ENCODE measurements around the gene SORCS2.

SORCS2 gene

DNA sequence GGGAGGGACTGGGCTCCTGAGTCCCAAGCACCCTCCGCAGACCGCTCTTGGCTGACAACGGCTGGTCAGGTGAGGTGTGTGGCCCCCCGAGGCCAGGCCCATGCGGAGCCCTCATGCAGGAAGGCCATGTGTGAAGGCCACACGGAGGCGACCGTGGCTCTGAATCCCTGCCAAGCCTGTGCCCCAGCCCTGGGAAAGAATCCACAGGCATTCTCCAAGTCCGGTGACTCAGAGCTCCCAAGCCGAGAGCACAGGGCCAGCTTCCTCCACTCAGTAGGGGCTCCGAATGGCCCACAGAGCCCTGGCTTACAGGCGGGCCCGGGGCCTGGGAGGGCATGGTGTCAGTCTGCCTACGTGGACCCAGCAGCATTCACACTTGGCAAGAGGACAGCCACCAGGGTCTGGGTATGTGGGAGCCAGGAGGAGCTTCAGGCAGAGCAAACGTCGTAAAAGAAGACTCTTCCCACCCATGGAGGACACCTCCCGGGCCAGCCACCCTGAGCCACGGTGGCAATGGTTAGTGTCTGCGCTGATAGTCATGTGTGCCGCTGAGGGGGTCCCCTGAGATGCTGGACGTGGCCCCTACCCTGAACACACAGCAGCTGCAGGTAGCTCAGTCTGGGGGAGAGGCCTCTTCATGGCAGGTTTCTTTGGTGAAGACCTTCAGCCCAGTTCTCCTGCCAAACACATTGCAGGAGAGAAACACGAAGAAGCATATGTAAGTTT is 136.7 kb downstream of the SORCS2 start:
- DNase-seq = no peak

DNA sequence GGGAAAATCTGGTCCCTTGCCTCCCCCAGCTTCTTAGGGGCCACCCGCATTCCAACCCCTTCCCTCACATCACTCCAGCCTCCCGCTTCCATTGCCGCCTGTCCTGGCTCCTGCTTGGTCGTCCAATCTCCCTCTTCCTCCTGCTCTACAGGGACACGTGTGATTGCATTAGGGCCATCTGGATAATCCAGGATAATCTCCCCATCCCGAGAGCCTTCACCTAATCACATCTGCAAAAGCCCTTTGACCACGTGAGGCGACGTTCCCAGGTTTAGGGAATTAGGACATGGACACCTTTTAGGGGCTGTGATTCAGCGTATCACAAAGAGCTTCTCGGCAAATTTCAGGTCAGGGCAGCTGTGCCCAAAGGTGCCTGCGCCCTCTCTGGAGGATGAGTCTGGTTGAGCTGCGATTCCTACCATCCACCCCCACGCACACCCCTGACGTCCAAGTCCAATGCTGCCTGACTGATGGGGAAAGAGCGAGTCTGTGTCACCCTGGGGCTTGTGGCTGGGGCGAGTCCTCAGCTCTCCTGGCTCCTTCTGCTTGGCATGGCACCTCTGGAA is 137.8 kb downstream of the SORCS2 start:
- DNase-seq = no peak

DNA sequence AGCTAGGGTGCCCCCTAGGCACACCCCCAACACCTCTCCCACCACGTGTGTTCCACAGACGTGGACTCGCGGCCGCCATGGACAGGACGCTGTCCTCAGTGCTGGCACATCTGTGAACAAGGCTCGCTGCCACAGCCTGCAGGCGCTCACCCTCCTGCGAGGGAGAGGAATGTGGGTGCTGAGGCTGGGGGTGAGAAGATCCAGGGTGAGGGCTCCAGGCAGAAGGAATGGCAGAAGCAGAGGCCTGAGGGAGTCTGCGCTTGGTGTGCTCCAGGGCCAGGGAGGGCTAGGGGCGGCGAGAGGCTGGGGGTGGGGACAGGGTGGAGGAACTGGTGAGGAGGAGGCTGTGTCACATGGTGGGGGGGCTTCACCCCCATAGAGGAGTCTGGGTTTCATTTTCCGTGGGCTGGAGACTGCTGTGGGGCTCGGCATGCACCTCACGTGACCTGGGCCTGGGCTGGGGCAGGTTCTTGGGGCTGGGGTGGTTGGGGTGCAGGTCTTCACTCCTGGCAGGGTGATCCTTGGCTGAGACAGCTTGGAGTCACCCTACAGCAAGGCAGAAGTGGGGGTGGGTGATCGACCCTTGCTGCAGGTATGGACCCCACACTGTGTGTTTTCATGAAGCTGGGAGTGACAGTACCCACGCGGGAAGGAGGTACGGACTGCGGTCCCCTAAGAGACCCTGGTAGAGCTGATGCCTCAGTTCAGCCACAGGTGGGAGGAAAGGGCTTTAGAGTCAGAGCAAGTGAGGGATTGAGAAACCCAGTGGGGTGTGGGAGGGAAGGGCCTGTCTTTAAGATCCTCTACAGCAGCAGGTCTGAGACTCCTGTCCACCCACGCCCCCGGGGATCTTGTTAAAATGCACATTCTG is 138.7 kb downstream of the SORCS2 start:
- DNase-seq = no peak

DNA sequence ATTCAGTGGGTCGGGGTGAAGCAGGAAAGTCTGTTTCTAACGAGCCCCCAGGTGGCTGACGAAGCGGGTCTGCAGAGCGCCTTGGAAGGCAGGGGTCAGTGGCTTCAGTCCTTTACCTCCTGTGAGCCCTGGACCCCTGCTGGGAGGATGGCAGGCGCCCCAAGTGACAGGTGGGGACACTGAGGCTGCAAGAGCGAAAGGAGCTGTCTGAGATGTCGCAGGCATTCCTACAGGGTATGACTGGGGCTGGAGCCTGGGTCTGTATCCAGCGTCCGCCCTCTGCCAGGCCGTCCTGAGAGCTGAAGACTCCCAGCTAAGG is 139.3 kb downstream of the SORCS2 start:
- no peak for DNase-seq

DNA sequence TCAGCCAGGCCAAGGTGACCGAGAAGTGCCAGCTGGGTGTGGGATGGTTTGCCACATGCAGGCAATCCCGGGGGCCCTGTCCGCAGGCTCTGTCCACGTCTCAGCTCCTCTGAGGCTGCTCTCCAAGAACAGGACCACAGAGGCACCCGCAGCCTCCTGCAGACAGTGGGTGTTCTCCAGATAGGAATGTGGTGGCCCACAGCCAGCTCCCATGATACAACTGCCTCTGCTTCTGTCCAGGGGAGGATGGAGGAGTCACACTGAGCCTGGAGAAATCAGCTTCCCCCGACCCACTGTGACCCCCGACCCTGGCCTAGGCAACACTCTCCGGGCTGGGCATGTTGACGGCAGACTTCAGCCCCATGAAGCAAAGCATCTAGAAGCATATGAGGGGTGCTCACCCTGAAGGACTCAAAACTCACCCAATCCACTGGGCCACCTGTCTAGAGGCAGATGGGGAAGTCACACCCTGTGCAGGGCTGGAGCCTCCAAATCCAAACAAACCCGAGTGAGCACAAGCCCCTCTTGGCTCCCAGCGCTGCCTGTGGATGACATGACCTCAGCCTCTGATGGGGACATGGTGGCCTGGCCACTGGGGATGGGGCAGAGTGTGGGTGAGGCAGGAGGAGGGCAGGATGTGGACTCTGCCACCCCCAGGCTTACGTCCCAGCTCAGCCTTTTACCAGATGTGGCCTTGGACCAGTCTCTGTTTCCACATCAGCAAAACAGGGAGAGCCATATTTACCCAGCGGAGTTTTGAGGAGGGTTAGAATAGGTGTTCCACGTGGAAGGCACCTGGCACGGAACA is 140.1 kb downstream of the SORCS2 start:
- DNase-seq = no peak

DNA sequence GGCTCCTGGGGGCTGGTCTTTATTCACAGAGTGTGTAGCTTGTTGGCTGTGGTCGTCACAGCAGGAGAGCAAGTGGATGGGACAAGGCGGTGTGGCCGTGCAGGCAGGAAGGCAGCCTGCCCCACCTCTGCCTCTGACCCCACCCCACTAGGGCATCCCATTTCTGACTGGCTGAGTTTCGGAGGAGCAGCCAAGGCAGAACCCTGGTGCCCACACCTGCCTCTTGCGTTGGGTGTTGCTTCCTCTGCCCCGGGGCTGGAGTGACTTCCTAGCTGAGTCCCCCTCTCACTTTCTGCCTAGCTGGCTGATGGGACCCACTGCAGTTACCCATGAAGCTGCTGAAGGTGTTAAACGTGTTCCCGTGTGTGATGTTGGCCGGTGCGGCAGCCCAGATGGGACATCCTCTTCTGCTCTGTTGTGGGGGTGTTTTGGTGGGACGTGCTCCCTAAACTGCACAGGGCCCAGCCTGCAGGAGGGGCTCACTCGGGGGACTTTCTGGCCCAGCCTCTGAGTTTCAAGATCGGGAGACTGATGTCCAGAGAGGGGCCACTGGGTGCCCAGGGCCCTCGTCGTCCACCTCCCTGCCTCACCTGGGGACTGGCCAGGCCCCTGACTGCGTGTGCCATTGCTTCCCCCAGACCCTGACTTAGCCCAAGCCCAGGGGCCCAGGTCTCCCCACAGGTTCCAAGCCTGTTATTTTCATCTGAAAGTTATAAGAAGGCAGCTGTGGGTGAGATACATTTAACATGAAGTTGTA is 140.9 kb downstream of the SORCS2 start:
- DNase-seq = no peak

DNA sequence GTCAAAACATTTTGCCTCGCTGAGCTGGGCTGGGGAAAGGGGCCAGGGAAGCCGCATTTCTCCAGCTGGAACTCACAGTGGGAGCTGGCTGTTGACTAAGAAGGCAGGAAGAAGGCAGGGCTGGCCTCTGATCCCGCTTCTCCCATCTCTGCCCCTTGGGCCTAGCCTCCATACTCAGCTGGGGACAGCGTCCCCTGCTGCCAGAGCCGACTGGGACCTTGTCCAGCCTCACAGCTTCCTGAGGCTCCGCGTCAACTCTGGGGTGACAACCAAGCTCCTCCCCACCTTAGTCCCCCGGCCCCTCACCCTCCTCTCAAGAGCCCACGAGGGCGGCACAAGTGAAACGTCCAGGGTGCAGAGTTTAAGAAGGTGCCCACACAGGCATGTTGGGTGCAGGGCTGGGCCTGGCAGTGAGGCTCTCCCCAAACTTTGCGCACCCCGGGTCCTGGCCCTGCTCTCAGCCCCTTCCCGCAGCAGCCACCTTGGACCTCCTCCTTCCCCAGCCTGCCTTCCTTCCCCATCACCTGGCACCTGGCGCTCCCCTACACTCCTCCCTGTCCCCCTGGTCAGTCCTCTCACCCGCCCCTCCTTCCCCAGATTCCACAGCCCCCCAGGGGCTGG is 141.6 kb downstream of the SORCS2 start:
- no peak for DNase-seq

DNA sequence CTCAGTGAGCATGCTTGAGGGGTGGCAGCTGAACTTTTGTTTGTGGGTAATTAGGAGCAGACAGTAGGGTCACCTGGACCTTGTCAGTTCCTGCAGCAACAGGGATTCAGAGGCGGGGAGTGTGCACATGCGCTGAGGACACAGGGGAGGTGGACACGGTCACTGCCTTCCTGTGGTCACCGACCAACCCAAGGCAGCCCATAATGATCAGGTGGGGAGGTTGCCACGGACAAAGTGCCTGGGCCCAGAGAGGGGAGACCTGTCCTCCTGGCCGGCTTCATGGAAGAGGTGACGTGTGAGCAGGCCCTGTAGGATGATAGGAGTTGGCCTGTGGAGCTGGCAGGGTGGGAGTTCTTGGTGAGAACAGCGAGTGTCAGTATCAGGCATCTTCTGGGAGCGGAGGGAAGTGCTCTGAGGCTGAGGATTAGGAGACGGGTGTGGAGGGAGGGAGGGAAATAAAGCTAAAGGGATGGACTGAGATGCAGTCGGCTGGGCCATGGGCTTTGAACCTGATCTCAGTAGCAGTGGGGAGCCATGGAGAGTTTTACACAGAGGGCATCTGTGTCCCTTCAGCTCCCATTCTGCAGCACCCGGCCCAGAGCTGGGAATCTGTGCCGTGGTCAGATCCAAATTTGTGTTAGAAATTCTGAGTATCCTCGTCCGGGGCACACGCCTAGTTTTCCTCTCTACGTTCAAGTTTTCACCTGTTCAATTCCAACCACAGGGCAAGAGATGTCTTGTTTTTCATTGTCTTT is 142.4 kb downstream of the SORCS2 start:
- no peak for DNase-seq

DNA sequence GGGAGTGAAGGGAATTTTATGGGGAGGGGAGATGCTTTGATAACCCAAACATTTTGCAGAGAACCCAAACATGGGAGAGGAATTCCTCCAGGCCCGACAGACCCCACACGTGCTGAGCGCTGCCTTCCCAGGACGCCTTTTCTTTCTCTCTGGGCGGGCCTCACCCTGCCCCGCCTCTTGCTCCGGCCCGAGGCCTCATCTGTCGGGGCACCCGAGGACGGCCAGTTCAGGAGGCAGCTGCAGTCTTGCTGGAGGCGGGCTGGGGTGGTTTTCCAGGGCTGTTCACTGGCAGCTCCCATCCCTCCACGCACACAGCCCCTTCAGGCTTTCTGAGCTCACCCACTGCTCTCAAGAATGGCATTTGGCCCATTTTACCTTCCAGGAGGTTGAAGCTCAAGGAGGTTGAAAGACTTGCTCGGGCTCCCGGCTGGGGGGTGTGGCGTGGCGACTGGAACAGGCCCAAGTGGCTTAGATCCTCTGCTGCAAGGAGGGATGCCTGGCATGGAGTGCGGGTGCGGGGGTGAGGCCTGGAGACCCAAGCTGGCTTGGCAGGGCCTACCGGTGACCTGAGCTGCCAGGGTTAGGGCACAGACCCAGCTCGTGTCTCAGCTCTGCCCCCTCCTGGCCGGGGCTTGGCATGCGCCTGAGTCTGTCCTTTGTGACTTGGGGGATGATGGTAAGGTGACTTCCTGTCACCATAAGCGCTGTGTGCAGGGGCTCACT is 143.2 kb downstream of the SORCS2 start:
- peak; percentile 38 for DNase-seq

DNA sequence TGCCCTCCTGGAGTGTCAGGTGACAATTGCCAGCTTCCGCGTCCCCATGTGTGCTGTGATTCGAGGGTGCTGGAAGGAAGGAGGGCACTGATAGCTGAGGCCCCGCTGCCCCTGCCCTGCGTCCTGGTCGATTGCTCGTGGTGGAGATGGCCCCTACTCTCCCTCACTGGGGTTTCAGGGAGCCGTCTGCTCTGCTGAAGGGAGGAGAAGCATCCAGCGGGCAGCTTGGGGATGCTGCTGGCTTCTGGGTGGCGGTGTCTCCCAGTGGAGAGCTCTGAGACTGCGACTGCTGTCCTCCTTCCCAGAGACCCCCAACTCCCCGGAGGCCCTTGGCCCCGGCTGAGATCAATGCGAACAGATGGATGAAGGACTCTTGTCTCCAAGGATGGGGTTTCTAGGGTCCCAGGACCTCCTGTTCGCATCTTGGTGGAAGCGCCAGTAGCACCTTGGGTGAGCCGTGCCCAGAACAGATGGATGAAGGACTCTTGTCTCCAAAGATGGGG is 143.8 kb downstream of the SORCS2 start:
- no peak for DNase-seq

DNA sequence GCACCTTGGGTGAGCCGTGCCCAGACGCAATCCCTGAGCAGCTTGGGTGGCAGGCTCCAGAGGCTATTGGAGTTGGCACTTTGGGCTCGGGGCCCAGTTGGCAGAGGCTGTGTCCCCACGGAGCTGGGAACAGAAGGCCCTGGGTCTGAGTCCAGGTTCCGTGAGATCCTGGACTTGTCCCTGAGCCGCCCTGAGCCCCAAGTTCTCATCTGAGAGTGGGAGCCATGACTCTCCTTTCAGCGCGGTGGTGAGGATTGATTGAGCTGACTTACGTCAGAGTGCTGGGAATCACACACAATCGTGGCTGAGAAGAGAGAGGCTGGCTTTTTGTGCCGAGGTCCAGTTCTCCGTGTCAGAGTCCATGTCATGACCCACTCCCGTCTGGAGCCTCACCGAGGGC is 144.4 kb downstream of the SORCS2 start:
- no peak for DNase-seq

DNA sequence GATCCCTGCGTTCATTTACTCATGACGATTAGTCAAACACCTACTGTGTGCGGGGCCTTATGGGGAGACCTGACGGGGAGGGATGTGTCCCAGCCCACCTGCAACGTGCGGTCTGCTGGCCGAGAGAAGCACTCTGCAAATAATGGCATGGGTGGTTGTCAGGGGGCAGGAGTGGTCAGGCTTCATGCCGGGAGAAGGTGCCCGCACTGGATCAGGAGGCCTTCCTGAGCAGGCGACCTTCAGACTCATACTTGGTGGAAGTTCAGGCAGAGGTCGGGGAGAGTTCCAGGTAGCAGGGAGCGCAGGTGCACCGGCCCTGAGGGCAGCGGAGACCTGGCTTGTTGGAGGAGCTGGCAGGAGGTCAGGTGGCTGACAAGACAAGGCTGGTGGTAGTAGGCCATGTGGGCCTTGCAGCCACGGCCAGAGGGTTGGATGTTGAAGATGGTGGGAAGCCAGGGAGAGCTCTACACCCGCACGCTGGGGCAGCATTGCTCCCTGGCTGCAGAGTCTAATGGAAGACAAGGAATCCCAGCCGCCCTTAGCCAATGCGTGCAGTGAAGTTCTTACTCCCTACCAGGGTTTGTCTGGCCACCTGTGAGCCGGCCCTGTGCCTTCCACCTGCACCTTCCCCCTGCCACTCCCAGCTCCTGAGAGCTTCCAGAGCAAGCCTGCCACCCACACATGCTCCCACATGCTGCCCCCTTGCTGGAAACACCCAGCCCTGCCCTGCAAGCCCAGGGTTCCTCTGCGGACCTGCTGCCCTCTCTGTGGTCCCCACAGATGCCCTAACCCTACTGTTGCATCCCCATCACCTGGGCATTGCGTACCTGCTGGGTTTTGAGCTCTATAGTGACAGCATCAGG is 145.1 kb downstream of the SORCS2 start:
- DNase-seq = no peak

DNA sequence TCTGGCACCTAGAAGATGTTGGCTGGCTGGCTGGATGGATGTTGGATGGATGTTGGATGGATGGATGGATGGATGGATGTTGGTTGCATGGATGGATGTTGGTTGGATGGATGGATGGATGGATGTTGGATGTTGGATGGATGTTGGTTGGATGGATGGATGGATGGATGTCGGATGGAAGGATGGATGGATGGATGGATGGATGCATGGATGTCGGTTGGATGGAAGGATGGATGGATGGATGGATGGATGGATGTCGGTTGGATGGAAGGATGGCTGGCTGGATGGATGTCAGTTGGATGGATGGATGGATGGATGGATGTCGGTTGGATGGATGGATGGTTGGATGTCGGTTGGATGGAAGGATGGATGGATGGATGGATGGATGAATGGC is 145.7 kb downstream of the SORCS2 start:
- DNase-seq = no peak

DNA sequence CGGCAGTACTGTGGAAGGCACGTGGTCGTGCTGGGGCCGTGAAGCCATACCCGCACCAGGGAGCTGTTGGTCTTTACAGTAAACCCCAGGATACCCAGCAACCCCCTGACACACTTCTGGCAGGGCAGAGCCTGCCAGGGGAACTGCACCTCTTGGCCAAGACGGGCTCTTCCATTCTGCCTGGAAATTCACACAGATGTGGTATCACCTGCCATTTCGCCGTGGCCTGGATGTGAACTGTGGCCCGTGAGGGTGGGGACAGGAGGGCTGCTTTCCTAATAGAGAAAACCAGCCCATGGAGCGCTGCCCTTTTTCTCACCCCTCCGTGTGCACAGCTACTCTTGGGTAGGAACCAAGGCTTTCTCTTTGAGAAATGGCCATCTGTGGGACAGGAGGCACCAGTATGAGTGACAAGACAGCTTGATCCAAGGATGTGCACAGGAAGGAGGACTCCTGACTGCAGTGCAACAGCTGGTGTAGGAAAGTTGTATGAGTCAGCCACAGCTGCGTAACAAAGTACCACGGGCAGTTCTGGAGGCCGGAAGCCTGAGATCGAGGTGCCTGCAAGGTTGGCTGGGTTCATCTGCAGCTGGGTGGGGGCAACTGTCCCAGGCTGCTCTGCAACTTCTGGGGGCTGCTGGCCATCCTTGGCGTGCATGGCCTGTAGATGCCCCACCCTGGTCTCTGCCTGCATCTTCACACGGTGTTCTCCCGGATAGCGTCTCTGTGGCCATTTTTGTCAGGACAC is 146.7 kb downstream of the SORCS2 start:
- DNase-seq = no peak

DNA sequence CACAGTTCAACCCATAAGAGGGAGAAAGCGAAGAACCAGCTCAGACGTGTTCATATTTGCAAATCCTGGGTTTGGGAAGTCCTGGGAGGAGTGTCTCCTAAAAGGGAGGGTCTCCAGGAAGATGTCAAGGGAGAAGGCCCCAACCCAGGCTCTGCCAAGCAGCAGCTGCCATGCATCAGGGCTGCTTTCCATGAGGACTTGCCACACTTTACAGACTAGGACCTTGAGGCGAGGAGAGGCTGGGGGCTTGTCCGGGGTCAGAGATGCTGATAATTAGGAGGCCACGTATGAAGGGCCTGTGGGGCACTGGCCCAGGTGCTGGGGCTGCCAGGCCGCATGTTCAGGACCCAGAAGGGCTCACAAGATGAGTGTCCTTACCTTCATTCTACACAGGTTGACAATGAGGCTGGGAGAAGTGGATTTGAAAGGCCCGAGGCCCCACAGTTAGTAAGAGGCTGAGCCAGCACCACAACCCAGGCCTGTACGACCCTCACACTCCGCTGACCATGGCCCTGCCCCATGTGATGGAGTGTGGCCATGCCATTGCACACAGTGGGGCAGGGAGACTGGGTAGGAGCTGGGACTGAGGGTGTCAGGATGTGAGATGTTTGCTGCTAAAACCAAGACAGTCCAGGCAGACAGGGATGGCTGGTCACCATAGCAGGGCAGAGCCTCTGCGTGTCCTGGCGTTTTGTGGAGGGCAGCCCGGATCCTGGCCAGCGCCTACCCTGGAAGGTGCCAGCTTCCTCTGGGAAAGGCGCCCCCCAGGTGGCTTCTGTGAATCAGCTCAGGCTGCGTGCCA is 147.6 kb downstream of the SORCS2 start:
- DNase-seq = no peak

DNA sequence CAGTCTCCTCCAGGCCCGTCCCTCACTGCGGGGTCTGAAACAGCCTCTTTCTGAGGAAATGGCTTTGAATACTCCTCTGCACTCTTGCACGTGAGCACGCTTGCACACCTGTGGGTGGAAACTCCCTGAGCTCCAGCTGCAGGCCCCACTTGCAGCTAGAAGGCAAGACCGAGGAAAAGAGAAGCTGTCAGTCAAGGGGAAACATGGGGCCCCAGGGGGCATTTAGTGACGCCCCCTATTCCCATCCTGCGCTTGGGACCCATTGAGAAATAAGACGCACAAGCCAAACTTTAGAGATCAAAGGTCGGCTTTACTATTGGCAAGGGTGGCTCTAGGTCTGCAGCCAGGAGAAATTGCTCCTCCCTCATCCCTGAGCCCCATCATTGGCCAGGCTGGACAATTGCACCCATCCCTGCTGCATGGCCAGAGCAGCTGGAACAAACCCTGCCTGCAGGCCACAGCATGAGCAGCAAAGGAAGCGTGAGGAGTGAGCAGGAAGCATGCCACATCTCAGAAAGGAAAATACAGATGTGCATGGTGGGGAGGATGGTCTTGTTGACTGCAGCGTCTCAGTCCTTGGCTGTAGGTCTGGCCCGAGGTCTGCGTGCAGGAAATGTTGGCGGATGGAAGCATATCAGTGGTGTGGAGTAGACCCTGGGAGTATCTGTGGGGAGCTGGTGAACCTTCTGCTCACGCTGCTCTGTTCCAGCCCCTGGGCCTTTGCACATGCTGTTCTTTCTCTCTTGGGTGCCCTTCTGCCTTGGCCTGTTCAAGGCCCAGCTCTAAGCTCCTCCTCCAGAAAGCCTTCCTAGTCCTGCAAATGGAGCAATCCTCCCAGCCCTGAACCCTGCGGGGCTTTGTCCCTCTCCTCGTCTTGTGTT is 148.5 kb downstream of the SORCS2 start:
- no peak for DNase-seq

Data from activated gamma-delta T cell treated with Interleukin-2 at 50 U/mL for 16 hours (primary cell).